Measurements from ENCODE around the gene CFAP52.

CFAP52 gene

DNA sequence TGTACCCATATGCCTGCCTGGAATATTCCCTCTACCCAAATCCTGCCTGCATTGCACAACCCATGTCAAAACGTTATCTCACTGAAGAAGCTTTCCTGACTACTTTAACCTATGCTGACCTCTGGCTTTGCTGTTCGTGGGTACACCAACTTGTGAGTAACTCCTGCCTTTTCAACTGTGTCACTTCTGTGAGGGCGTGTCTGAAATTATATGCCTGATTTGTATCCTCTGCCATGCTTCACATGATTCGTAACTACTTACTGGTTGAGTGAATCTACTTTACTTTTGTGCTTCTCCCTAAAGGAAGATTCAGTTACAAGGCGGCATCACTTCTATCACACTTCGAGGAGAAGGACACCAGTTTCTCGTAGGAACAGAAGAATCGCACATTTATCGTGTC is 35.6 kb downstream of the CFAP52 start (continued):
- TF ChIP-seq, protein P1, sequence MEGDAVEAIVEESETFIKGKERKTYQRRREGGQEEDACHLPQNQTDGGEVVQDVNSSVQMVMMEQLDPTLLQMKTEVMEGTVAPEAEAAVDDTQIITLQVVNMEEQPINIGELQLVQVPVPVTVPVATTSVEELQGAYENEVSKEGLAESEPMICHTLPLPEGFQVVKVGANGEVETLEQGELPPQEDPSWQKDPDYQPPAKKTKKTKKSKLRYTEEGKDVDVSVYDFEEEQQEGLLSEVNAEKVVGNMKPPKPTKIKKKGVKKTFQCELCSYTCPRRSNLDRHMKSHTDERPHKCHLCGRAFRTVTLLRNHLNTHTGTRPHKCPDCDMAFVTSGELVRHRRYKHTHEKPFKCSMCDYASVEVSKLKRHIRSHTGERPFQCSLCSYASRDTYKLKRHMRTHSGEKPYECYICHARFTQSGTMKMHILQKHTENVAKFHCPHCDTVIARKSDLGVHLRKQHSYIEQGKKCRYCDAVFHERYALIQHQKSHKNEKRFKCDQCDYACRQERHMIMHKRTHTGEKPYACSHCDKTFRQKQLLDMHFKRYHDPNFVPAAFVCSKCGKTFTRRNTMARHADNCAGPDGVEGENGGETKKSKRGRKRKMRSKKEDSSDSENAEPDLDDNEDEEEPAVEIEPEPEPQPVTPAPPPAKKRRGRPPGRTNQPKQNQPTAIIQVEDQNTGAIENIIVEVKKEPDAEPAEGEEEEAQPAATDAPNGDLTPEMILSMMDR (tag by site-specific recombination; IDR thresholded peaks at IDR 0.05): no peak
- TF ChIP-seq ZNF558 (tag by site-specific recombination; IDR thresholded peaks at IDR 0.05) (no peak), ZNF362 (tag by site-specific recombination; IDR thresholded peaks at IDR 0.05) (no peak)

- Histone ChIP-seq H3K27ac (ENCODE audit: extremely low read depth, low read depth, low read length) (no peak overlapping the region), H3K4me3 (ENCODE audit: low read depth, low read length) (no peak overlapping the region), H3K9me3 (ENCODE audit: control insufficient read depth, insufficient read depth, low read depth, low read length) (no peaks in the 10 kb centered on the region), H3K4me1 (ENCODE audit: control insufficient read depth, insufficient read depth, low read length) (no peaks in the 10 kb centered on the region), H3K36me3 (ENCODE audit: control insufficient read depth in 2 of 2, insufficient read depth in 1 of 2, low read length in 2 of 2) (no peaks in the 10 kb centered on the region)
- POLR2A ChIA-PET: interaction anchor here (0.6 kb wide), 1 partner anchor 56 kb away, joined by 4 read pairs; no protein-coding TSS in a partner anchor
- TF ChIP-seq, protein P2, sequence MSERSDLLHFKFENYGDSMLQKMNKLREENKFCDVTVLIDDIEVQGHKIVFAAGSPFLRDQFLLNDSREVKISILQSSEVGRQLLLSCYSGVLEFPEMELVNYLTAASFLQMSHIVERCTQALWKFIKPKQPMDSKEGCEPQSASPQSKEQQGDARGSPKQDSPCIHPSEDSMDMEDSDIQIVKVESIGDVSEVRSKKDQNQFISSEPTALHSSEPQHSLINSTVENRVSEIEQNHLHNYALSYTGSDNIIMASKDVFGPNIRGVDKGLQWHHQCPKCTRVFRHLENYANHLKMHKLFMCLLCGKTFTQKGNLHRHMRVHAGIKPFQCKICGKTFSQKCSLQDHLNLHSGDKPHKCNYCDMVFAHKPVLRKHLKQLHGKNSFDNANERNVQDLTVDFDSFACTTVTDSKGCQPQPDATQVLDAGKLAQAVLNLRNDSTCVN (tag by site-specific recombination; optimal IDR thresholded peaks at IDR 0.05): no peak
- TF ChIP-seq, protein P3, sequence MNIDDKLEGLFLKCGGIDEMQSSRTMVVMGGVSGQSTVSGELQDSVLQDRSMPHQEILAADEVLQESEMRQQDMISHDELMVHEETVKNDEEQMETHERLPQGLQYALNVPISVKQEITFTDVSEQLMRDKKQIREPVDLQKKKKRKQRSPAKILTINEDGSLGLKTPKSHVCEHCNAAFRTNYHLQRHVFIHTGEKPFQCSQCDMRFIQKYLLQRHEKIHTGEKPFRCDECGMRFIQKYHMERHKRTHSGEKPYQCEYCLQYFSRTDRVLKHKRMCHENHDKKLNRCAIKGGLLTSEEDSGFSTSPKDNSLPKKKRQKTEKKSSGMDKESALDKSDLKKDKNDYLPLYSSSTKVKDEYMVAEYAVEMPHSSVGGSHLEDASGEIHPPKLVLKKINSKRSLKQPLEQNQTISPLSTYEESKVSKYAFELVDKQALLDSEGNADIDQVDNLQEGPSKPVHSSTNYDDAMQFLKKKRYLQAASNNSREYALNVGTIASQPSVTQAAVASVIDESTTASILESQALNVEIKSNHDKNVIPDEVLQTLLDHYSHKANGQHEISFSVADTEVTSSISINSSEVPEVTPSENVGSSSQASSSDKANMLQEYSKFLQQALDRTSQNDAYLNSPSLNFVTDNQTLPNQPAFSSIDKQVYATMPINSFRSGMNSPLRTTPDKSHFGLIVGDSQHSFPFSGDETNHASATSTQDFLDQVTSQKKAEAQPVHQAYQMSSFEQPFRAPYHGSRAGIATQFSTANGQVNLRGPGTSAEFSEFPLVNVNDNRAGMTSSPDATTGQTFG (tag by site-specific recombination; IDR thresholded peaks at IDR 0.05; ENCODE audit: borderline replicate concordance): no peak
- 0 out of 2 replicates have a peak, but pooled peaks have one; percentile 14 for TF ChIP-seq ZNF362 (tag by site-specific recombination; IDR thresholded peaks at IDR 0.05)
- TF ChIP-seq ZFP41 (tag by site-specific recombination; IDR thresholded peaks at IDR 0.05; ENCODE audit: borderline replicate concordance): no peak
- TF ChIP-seq MEIS1 (CRISPR knock-in tag; IDR thresholded peaks at IDR 0.05; ENCODE audit: borderline replicate concordance): no peak
- peak; percentile 14 for TF ChIP-seq SETDB1 (IDR thresholded peaks at IDR 0.05; ENCODE audit: insufficient read length, low read length)
- CTCF ChIA-PET: interaction anchor here (0.6 to 0.8 kb wide), 4 partner anchors 14 to 247 kb away, joined by 3 to 4 read pairs (median 3); no protein-coding TSS in a partner anchor
Observed at GRCh38 chr17:9615486-9615885, 39.0 kb downstream of the CFAP52 start.

GRCh38 chr17:9622961-9623360 is 46.5 kb downstream of the CFAP52 start:
- ChIA-PET CTCF (interaction anchor here (0.7 kb wide), 1 partner anchor 106 kb away, joined by 3 read pairs; no protein-coding TSS in a partner anchor), POLR2A (no interaction called here)
- Histone ChIP-seq H3K4me1 (ENCODE audit: control insufficient read depth, insufficient read depth, low read length) (no peaks in the 10 kb centered on the region), H3K36me3 (ENCODE audit: control insufficient read depth in 2 of 2, insufficient read depth in 1 of 2, low read length in 2 of 2) (no peaks in the 10 kb centered on the region), H3K27ac (ENCODE audit: extremely low read depth, low read depth, low read length) (no peak overlapping the region), H3K9me3 (ENCODE audit: control insufficient read depth, insufficient read depth, low read depth, low read length) (peaks cover 3% of the 10 kb centered on the region), H3K4me3 (ENCODE audit: low read depth, low read length) (no peak overlapping the region)
- TF ChIP-seq ZNF830 (tag by site-specific recombination; IDR thresholded peaks at IDR 0.05; ENCODE audit: low read depth) (no peak), ZNF169 (tag by site-specific recombination; IDR thresholded peaks at IDR 0.05) (no peak), ZNF555 (tag by site-specific recombination; conservative IDR thresholded peaks at IDR 0.05) (no peak), ZNF23 (tag by site-specific recombination; IDR thresholded peaks at IDR 0.05; ENCODE audit: borderline replicate concordance) (no peak), ZSCAN23 (tag by site-specific recombination; IDR thresholded peaks at IDR 0.05) (no peak), WT1 (tag by site-specific recombination; IDR thresholded peaks at IDR 0.05) (no peak), ZNF140 (tag by site-specific recombination; IDR thresholded peaks at IDR 0.05) (no peak), SP7 (tag by site-specific recombination; IDR thresholded peaks at IDR 0.05) (no peak), ZNF214 (tag by site-specific recombination; IDR thresholded peaks at IDR 0.05; ENCODE audit: borderline replicate concordance) (no peak), YY2 (tag by site-specific recombination; IDR thresholded peaks at IDR 0.05) (no peak)

All from HEK293 (cell line).